DOHH2 (cell line): ENCODE measurements around the gene MBD5.

Experiments used
- EZH2phosphoT487 ChIP-seq: fragments of 200-600 bp; sonication (generic); IDR thresholded peaks from 2 replicates; pipeline ENCODE4 v1.6.1; 2017; ENCODE audit warnings: borderline replicate concordance, mild to moderate bottlenecking, antibody characterized with exemption, low read length, moderate library complexity, mixed read lengths
- TF ChIP-seq, protein P1 (sequence below): fragments of 200-600 bp; sonication (generic); IDR thresholded peaks from one replicate; pipeline ENCODE4 v1.5.1; 2014; ENCODE audit warnings: antibody characterized with exemption, mild to moderate bottlenecking, low read depth, low read length; ENCODE audit not compliant: poor library complexity, severe bottlenecking

DNA sequence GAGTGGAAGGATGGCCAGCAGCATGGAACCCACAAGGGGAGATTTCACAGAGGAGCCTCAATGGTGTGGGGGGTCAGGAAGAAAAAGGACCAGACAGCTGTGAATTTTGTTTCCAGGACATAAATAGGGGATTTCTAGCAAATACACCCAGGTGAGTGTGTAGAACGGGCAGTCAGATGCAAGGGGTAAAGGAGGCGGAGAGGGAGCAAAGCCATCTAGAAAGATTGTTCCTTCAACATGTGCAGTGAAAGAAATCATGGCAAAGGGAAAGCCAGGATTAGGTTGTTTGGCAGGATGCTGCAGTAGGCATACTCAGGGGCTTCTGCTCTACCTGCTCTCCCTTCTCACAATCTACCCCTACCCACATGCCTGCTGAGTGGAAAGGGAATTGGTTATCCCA, 504.2 kb downstream of the MBD5 start:
- no peak for TF ChIP-seq EZH2phosphoT487
- TF ChIP-seq, protein P1, sequence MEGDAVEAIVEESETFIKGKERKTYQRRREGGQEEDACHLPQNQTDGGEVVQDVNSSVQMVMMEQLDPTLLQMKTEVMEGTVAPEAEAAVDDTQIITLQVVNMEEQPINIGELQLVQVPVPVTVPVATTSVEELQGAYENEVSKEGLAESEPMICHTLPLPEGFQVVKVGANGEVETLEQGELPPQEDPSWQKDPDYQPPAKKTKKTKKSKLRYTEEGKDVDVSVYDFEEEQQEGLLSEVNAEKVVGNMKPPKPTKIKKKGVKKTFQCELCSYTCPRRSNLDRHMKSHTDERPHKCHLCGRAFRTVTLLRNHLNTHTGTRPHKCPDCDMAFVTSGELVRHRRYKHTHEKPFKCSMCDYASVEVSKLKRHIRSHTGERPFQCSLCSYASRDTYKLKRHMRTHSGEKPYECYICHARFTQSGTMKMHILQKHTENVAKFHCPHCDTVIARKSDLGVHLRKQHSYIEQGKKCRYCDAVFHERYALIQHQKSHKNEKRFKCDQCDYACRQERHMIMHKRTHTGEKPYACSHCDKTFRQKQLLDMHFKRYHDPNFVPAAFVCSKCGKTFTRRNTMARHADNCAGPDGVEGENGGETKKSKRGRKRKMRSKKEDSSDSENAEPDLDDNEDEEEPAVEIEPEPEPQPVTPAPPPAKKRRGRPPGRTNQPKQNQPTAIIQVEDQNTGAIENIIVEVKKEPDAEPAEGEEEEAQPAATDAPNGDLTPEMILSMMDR: no peak
